ENCODE results near the gene CDKN1B. TPM values are rescaled to one million over a fixed set of nuclear protein-coding genes. Genes with fewer than 3 reads are reported as not detected.
A peak's percentile ranks its signal among the peaks of the same experiment; 100 is the strongest.

Gene CDKN1B
- 100 to 1,000 TPM in 1 of 2 experiments, 10 to 100 TPM in 1; 99.2 to 105 TPM for total RNA-seq

DNA sequence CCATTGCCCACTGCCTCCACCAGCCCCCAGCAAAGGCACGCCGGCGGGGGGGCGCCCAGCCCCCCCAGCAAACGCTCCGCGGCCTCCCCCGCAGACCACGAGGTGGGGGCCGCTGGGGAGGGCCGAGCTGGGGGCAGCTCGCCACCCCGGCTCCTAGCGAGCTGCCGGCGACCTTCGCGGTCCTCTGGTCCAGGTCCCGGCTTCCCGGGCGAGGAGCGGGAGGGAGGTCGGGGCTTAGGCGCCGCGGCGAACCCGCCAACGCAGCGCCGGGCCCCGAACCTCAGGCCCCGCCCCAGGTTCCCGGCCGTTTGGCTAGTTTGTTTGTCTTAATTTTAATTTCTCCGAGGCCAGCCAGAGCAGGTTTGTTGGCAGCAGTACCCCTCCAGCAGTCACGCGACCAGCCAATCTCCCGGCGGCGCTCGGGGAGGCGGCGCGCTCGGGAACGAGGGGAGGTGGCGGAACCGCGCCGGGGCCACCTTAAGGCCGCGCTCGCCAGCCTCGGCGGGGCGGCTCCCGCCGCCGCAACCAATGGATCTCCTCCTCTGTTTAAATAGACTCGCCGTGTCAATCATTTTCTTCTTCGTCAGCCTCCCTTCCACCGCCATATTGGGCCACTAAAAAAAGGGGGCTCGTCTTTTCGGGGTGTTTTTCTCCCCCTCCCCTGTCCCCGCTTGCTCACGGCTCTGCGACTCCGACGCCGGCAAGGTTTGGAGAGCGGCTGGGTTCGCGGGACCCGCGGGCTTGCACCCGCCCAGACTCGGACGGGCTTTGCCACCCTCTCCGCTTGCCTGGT lies at the start of gene CDKN1B:
TSS of gene CDKN1B (plus strand) at position 576 of the 793 bp plus-strand sequence. CDS start 472 bp downstream, outside the sequence.
- Mint-ChIP-seq H3K27ac (peak within 1 kb of the TSS; percentile 100), H3K36me3 (peaks cover 53% of the 10 kb centered on the region), H3K27me3 (no peaks in the 10 kb centered on the region), H3K9me3 (ENCODE audit: low read depth) (no peaks in the 10 kb centered on the region), H3K4me3 (peak within 1 kb of the TSS; percentile 96), H3K4me1 (peaks cover 41% of the 10 kb centered on the region)
- CTCF ChIA-PET, result interaction anchor here (0.8 to 3.5 kb wide), 11 partner anchors 8 to 342 kb away, joined by 3 to 29 read pairs (median 4); no protein-coding TSS in a partner anchor
- peak; percentile 69 for ATAC-seq
- peak; percentile 94 for DNase-seq

- Mint-ChIP-seq H3K36me3 (peaks cover 8% of the 10 kb centered on the region), H3K27me3 (no peaks in the 10 kb centered on the region), H3K4me3 (no peak overlapping the region), H3K9me3 (ENCODE audit: low read depth) (no peaks in the 10 kb centered on the region), H3K27ac (no peak overlapping the region), H3K4me1 (peaks cover 18% of the 10 kb centered on the region)
- CTCF ChIA-PET, result interaction anchor here (0.7 to 1.4 kb wide), 3 partner anchors 13 to 235 kb away, joined by 3 to 4 read pairs (median 3); no protein-coding TSS in a partner anchor
- DNase-seq, result no peak
- ATAC-seq, result no peak
Measured at GRCh38 chr12:12668005-12668404, 49.2 kb upstream of the CDKN1B start.

- CTCF ChIA-PET, result no interaction called here
- H3K4me3 Mint-ChIP-seq, result no peak overlapping the region
- peaks cover 13% of the 10 kb centered on the region for H3K36me3 Mint-ChIP-seq
- H3K27me3 Mint-ChIP-seq, result no peaks in the 10 kb centered on the region
- ATAC-seq (no peak), DNase-seq (no peak)
- peaks cover 26% of the 10 kb centered on the region for H3K4me1 Mint-ChIP-seq
- H3K9me3 Mint-ChIP-seq (ENCODE audit: low read depth), result no peaks in the 10 kb centered on the region
- no peak overlapping the region for H3K27ac Mint-ChIP-seq
Measured at GRCh38 chr12:12669020-12669419, 48.1 kb upstream of the CDKN1B start.

GRCh38 chr12:12671850-12672660 lies 45.1 kb upstream of the CDKN1B start:
- ATAC-seq (no peak), DNase-seq (no peak)
- Mint-ChIP-seq H3K4me1 (peaks cover 48% of the 10 kb centered on the region), H3K36me3 (peaks cover 19% of the 10 kb centered on the region), H3K27me3 (no peaks in the 10 kb centered on the region), H3K27ac (peak overlapping the region; percentile 50), H3K4me3 (no peak overlapping the region), H3K9me3 (ENCODE audit: low read depth) (no peaks in the 10 kb centered on the region)
- CTCF ChIA-PET, result interaction anchor here (0.9 to 2.0 kb wide), 3 partner anchors 9 to 65 kb away, joined by 3 to 5 read pairs (median 3); no protein-coding TSS in a partner anchor

DNA sequence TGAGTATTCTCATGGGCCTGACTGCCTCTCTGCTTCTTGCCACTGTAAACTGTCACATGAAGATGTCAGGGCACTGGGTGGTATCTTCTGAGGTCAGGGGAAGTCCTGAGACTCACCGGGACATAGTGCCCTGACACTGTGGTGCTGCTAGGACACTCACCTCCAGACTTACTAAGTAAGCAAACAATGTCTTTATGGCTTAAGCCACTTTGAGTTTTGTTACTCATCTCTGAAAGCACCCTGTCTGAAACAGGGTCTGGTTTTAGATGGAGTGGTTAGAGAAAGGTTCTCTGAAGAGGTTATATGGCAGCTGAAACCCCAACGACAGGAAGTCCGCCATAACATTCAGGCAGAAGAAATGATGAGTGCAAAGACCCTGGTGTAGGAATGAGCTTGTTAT lies 43.9 kb upstream of the CDKN1B start:
- peak; percentile 87 for ATAC-seq
- CTCF ChIA-PET, result interaction anchor here (1.0 kb wide), 1 partner anchor 340 kb away, joined by 3 read pairs; no protein-coding TSS in a partner anchor

DNA sequence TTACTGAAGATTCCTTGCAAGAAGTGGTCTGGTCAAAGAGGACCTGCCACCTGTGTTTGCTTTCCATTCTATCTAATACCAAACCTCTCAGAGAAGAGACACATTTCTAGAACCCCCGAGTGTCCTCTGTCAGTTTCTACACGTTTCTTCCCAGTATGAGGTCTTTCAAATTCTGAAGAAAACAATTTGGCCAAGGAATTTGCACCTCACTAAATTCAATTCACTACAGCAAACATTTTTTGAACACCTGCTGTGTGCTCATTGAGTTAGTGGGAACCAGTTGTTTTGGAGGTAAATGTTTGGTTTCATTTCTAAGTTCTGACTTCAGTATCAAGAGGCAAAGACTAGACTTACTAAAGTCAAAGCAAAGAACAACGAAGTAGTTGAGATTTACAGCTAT lies 40.6 kb upstream of the CDKN1B start:
- Mint-ChIP-seq H3K9me3 (ENCODE audit: low read depth) (no peaks in the 10 kb centered on the region), H3K4me1 (peaks cover 43% of the 10 kb centered on the region), H3K36me3 (peaks cover 17% of the 10 kb centered on the region), H3K27me3 (no peaks in the 10 kb centered on the region), H3K27ac (no peak overlapping the region), H3K4me3 (no peak overlapping the region)
- DNase-seq, result no peak
- CTCF ChIA-PET, result no interaction called here
- no peak for ATAC-seq

More for the DNA sequence above, 43.9 kb upstream of the CDKN1B start:
- H3K27me3 Mint-ChIP-seq, result no peaks in the 10 kb centered on the region
- H3K4me3 Mint-ChIP-seq, result no peak overlapping the region
- no peaks in the 10 kb centered on the region for H3K9me3 Mint-ChIP-seq (ENCODE audit: low read depth)
- peaks cover 48% of the 10 kb centered on the region for H3K4me1 Mint-ChIP-seq
- peak overlapping the region; percentile 63 for H3K27ac Mint-ChIP-seq
- DNase-seq, result peak; percentile 75
- peaks cover 19% of the 10 kb centered on the region for H3K36me3 Mint-ChIP-seq

DNA sequence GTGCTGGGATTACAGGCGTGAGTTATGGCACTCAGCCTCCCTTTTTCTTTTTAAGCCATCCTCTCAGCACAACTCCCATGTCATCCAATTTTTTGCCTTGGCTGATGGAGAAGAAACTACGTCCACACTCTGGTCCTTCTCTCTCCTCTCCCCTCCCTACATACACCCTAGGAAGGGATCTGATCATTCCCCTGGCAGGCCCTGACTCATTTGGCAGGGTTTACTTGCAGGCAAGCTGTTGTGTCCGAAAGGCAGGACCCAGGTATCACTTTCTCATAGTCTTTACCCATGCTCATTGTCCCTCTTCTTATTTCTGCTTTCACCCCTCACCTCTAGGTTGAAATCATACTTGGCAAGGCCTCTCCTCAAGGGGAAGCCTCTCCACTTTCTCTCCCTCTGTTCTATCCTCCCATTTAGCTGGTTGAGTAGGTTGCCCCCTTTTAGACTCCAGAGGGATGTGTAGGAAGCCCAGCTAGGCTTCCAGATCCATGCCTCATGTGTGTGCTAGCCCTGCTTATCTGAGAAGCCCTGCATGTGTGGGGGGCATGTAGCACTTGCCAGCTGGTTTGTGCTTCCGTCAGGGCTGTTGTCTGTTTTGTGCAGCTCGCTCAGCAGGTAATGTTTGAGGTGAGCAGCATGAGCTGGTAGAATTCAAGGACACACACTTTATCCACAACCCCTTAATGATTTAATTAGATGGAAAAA lies 36.0 kb upstream of the CDKN1B start:
- CTCF ChIA-PET, result no interaction called here
- DNase-seq (no peak), ATAC-seq (no peak)
- Mint-ChIP-seq H3K4me3 (no peak overlapping the region), H3K27me3 (no peaks in the 10 kb centered on the region), H3K36me3 (peaks cover 6% of the 10 kb centered on the region), H3K9me3 (ENCODE audit: low read depth) (no peaks in the 10 kb centered on the region), H3K27ac (no peak overlapping the region), H3K4me1 (peaks cover 6% of the 10 kb centered on the region)

GRCh38 chr12:12682284-12682683 lies 34.9 kb upstream of the CDKN1B start:
- H3K4me3 Mint-ChIP-seq, result no peak overlapping the region
- DNase-seq (no peak), ATAC-seq (no peak)
- no peaks in the 10 kb centered on the region for H3K27me3 Mint-ChIP-seq
- H3K9me3 Mint-ChIP-seq (ENCODE audit: low read depth), result no peaks in the 10 kb centered on the region
- no peak overlapping the region for H3K27ac Mint-ChIP-seq
- CTCF ChIA-PET, result no interaction called here
- peaks cover 6% of the 10 kb centered on the region for H3K36me3 Mint-ChIP-seq
- H3K4me1 Mint-ChIP-seq, result no peaks in the 10 kb centered on the region

DNA sequence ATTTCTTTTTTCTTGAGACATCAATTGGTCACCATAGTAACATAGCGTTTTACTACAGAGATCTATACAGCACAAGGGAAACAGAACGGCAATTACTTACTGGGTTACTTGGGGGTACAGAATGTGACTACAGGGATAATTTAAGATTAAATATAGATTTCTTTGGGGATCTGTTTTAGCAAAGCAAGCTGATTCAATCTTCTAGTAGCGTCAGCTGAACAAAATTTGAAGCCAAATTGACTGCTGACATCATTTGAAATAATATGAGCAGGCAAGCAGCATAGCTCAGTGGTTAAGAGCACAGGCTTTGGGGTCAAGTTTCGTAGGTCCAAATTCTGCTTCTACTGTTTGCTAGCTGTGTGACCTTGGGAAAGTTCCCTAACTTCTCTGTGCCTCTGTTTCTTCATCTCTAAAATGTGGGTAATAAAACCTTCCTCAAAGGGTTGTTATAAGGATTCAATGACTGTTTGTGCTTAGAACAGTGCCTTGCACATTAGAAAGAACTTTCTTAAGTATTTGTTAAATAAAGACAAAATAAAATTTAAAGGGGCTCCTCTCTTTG lies 34.0 kb upstream of the CDKN1B start:
- H3K4me3 Mint-ChIP-seq, result no peak overlapping the region
- H3K27me3 Mint-ChIP-seq, result no peaks in the 10 kb centered on the region
- ATAC-seq (no peak), DNase-seq (no peak)
- H3K36me3 Mint-ChIP-seq, result peaks cover 14% of the 10 kb centered on the region
- no peaks in the 10 kb centered on the region for H3K4me1 Mint-ChIP-seq
- no peaks in the 10 kb centered on the region for H3K9me3 Mint-ChIP-seq (ENCODE audit: low read depth)
- CTCF ChIA-PET, result no interaction called here
- H3K27ac Mint-ChIP-seq, result no peak overlapping the region

DNA sequence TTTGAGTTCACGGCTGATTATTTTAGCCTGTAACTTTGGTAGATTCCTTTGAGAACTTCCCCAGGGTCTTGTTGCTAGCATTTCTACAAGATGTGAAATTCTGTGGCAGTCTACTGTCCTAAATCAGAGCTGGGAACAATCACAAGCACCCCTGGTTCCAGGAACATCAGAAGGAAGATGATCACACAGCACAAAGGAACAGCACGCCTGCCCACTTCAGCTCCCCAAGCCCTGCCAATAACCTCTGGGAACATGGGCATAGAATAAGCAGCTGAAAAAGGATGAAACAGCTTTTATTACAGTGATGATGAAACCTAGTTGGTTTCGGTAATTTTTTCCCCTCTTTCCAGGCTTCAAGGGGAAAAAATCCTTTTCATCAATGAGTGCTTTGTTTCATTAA lies 33.4 kb upstream of the CDKN1B start:
- no peak overlapping the region for H3K4me3 Mint-ChIP-seq
- peaks cover 20% of the 10 kb centered on the region for H3K36me3 Mint-ChIP-seq
- H3K27me3 Mint-ChIP-seq, result no peaks in the 10 kb centered on the region
- DNase-seq (no peak), ATAC-seq (no peak)
- no peaks in the 10 kb centered on the region for H3K4me1 Mint-ChIP-seq
- H3K27ac Mint-ChIP-seq, result no peak overlapping the region
- CTCF ChIA-PET, result no interaction called here
- no peaks in the 10 kb centered on the region for H3K9me3 Mint-ChIP-seq (ENCODE audit: low read depth)

DNA sequence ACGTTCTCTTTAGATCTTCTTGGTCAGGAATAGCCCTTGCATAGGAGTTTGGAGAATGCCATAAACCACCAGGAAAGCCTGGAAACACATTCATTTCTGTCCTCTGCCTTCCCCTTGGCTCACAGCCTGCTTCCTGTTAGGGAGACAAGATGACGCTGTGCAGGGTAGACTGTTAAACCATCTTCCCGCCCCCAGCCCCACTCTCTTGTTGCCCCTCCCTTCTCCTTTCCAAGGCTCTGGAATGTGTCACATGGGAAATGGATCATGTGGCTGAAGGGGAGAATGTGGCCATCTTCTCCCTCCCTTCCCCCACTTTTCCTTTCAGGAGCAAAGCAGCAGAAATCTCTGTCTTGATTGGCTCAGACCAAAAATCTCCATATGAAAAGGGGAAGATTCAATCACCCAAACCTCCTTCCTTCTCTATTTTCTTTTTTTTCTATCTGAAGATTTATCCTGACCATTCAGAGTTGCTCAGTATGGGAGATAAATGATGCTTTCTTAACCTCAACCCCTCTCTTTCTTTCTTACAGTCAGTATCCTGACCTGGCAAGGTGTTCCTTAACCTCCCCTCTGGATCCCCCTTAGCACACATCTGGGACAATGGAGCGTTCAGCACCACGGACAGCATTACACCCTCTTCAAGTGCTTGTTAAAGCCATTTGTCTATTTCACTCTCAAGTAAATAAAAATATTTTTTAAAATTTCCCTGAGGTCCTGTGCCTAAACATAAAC lies 32.6 kb upstream of the CDKN1B start:
- DNase-seq (peak; percentile 54), ATAC-seq (peak; percentile 33)
- no peak overlapping the region for H3K27ac Mint-ChIP-seq
- H3K36me3 Mint-ChIP-seq, result peaks cover 20% of the 10 kb centered on the region
- H3K4me3 Mint-ChIP-seq, result no peak overlapping the region
- no peaks in the 10 kb centered on the region for H3K27me3 Mint-ChIP-seq
- no peaks in the 10 kb centered on the region for H3K9me3 Mint-ChIP-seq (ENCODE audit: low read depth)
- no peaks in the 10 kb centered on the region for H3K4me1 Mint-ChIP-seq
- CTCF ChIA-PET, result no interaction called here

- no peak for ATAC-seq
- peaks cover 20% of the 10 kb centered on the region for H3K36me3 Mint-ChIP-seq
- H3K4me1 Mint-ChIP-seq, result peaks cover 8% of the 10 kb centered on the region
- no peak overlapping the region for H3K27ac Mint-ChIP-seq
- H3K9me3 Mint-ChIP-seq (ENCODE audit: low read depth), result no peaks in the 10 kb centered on the region
- H3K27me3 Mint-ChIP-seq, result no peaks in the 10 kb centered on the region
- CTCF ChIA-PET, result no interaction called here
- no peak overlapping the region for H3K4me3 Mint-ChIP-seq
- no peak for DNase-seq
Measured at GRCh38 chr12:12685305-12685704, 31.9 kb upstream of the CDKN1B start.

Measured in activated CD8-positive, alpha-beta memory T cell treated with anti-CD3 and anti-CD28 coated beads, Interleukin-2, amount 10 ng/mL, durations not matched to agents 7 days and 5 days (primary cell).